Nephron progenitor cell (in vitro differentiated cells): ENCODE results near the gene SLC25A21.

Source experiments
- DNase-seq: peaks from one replicate; pipeline ENCODE4 v3.0.0; 2021
- H3K27ac Mint-ChIP-seq: 2 replicates; pipeline ENCODE4 v1.8.0; 2021; ENCODE audit warnings: mild to moderate bottlenecking, moderate library complexity, mixed read lengths
- H3K27me3 Mint-ChIP-seq: 2 replicates; pipeline ENCODE4 v1.8.0; 2021; ENCODE audit warnings: mild to moderate bottlenecking, low read depth, mixed read lengths; ENCODE audit not compliant: poor library complexity
- H3K36me3 Mint-ChIP-seq: 2 replicates; pipeline ENCODE4 v1.8.0; 2021; ENCODE audit warnings: low read depth, mixed read lengths
- H3K4me1 Mint-ChIP-seq: 2 replicates; pipeline ENCODE4 v1.8.0; 2021; ENCODE audit warnings: mixed read lengths
- H3K4me3 Mint-ChIP-seq: 2 replicates; pipeline ENCODE4 v1.8.0; 2021; ENCODE audit warnings: mild to moderate bottlenecking, moderate library complexity, mixed read lengths
- H3K9me3 Mint-ChIP-seq: 2 replicates; pipeline ENCODE4 v1.8.0; 2021; ENCODE audit warnings: mild to moderate bottlenecking, moderate library complexity, mixed read lengths
- TF ChIP-seq, protein P1 (sequence below): fragments of 200-600 bp; sonication (generic); IDR thresholded peaks from 2 replicates; pipeline ENCODE4 v1.5.0; 2021; ENCODE audit warnings: antibody characterized with exemption

Gene SLC25A21

DNA sequence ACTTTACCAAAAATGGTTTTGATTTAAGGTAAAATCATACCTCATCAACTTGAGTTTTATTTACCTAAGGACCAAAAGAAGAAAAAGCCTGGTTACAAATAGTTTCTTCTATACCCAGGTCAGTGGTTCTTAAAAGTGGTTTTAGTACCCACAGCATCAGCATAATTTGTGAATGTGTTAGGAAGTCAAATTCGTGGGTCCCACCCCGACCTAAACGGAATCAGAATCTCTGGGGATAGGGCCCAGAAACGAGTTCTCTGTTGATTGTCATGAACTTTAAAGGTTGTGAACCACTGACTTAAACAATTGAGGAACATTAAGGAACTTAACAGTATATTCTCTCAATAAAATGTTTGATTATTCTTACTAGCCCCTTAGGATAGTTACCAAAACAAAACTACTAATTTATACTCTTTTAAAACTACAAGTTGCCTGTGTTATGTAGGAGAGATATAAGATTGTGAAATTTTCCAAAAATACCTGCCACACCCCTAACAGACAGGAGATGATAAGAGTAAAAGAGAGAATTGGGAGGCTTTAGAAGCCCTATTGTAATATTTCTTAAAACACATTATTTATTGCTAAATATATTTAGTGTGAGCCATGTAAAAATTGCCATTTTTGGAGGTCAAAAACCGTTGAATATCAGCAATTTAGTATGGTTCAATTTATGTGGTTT is 669 bp upstream of the SLC25A21 start:
- H3K36me3 Mint-ChIP-seq: no peaks in the 10 kb centered on the region
- H3K4me1 Mint-ChIP-seq: peaks cover 33% of the 10 kb centered on the region
- no peak overlapping the region for H3K27ac Mint-ChIP-seq
- DNase-seq: no peak
- peak overlapping the region; percentile 94 for H3K4me3 Mint-ChIP-seq
- no peaks in the 10 kb centered on the region for H3K9me3 Mint-ChIP-seq
- TF ChIP-seq, protein P1, sequence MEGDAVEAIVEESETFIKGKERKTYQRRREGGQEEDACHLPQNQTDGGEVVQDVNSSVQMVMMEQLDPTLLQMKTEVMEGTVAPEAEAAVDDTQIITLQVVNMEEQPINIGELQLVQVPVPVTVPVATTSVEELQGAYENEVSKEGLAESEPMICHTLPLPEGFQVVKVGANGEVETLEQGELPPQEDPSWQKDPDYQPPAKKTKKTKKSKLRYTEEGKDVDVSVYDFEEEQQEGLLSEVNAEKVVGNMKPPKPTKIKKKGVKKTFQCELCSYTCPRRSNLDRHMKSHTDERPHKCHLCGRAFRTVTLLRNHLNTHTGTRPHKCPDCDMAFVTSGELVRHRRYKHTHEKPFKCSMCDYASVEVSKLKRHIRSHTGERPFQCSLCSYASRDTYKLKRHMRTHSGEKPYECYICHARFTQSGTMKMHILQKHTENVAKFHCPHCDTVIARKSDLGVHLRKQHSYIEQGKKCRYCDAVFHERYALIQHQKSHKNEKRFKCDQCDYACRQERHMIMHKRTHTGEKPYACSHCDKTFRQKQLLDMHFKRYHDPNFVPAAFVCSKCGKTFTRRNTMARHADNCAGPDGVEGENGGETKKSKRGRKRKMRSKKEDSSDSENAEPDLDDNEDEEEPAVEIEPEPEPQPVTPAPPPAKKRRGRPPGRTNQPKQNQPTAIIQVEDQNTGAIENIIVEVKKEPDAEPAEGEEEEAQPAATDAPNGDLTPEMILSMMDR: no peak
- peaks cover 3% of the 10 kb centered on the region for H3K27me3 Mint-ChIP-seq

DNA sequence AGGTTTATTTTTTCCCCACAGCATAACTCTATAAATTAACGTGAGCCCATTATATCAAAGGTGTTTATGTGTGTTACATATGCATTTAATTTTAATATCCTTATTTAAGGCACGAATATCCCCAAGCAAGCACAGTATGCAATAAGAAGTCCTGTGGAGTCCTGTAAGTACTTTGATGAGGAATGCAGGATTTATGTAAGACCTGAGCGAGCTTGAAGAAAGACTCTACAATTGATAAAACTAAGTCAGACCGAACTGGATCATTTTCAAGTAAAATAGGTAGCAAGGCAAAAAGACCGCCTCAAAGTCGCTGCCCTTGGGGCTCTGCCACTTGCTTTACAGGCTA is 755 bp downstream of the SLC25A21 start:
- peaks cover 33% of the 10 kb centered on the region for H3K4me1 Mint-ChIP-seq
- TF ChIP-seq, protein P1: no peak
- no peaks in the 10 kb centered on the region for H3K36me3 Mint-ChIP-seq
- no peaks in the 10 kb centered on the region for H3K9me3 Mint-ChIP-seq
- H3K4me3 Mint-ChIP-seq: peak overlapping the region; percentile 94
- H3K27me3 Mint-ChIP-seq: no peaks in the 10 kb centered on the region
- H3K27ac Mint-ChIP-seq: peak overlapping the region; percentile 99
- no peak for DNase-seq

DNA sequence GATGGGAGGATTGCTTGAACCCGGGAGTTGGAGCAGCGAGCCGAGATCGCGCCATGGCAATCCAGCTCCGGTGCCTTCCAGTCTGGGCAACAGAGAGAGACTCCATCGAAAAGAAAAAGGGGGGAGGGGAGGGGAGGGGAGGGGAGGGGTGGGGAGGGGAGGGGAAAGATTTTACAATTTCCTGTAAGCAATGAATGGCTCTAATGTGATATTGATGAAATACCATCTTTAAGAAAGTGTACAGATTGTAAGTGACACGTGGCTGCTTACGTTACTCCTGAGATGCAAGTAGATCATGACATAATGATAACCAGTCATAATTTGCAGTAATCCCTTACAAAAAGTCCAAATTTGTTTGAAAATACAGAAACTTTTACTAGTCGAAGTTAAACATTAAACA is 1.4 kb downstream of the SLC25A21 start:
- H3K36me3 Mint-ChIP-seq: no peaks in the 10 kb centered on the region
- peaks cover 33% of the 10 kb centered on the region for H3K4me1 Mint-ChIP-seq

DNA sequence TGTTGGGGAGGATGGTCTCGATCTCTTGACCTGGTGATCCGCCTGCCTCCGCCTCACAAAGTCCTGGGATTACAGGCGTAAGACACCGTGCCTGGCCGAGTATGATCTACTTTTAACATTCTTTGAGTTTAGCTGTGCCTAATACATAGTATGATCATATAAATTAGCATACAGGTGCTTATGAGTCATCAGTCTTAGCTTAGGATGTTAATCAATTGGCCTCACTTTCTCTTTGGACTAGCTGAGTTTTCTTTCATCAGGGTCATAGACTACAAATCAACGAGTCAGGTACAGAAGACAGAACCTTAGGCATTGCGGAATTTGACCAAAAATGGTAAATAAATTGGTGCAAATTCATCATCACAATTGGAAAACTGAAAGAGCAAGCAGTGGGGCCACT is 2.2 kb downstream of the SLC25A21 start:
- Mint-ChIP-seq H3K4me3 (peak overlapping the region; percentile 63), H3K27me3 (no peaks in the 10 kb centered on the region), H3K36me3 (no peaks in the 10 kb centered on the region), H3K27ac (no peak overlapping the region), H3K9me3 (no peaks in the 10 kb centered on the region), H3K4me1 (peaks cover 33% of the 10 kb centered on the region)
- TF ChIP-seq, protein P1: no peak
- DNase-seq: no peak

More for the DNA sequence above, 1.4 kb downstream of the SLC25A21 start:
- Mint-ChIP-seq H3K4me3 (no peak overlapping the region), H3K27me3 (no peaks in the 10 kb centered on the region), H3K9me3 (no peaks in the 10 kb centered on the region), H3K27ac (no peak overlapping the region)
- TF ChIP-seq, protein P1: no peak
- DNase-seq: no peak

DNA sequence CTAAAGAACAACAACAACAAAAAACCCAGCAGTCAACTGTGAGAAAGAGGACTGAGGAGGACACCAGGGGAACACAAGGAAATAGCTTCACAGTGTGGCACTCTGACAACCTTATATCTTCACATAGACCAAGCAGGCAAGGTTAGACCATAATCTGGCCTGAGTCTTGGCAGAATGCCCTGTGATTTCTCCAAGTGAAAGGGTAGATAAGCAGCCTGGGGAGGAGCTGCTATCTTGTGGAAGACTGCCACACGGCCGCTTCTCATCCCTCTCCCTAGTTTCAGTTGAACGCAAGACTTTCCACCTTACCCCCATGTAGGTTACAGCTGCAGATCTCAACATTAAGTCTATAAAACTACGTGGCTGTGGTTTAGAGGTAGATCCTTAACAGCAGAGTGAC is 3.7 kb downstream of the SLC25A21 start:
- no peak overlapping the region for H3K4me3 Mint-ChIP-seq
- H3K27ac Mint-ChIP-seq: no peak overlapping the region
- peaks cover 19% of the 10 kb centered on the region for H3K4me1 Mint-ChIP-seq
- H3K9me3 Mint-ChIP-seq: no peaks in the 10 kb centered on the region
- TF ChIP-seq, protein P1: no peak
- no peaks in the 10 kb centered on the region for H3K36me3 Mint-ChIP-seq
- DNase-seq: no peak
- no peaks in the 10 kb centered on the region for H3K27me3 Mint-ChIP-seq
